HepG2 (cell line): ENCODE data around the gene ATP2B2. TPM values are rescaled to one million over a fixed set of nuclear protein-coding genes. Genes with fewer than 3 reads are reported as not detected.

Source experiments
- ATAC-seq: fragments of 200-7000 bp; cut with Tn5 transposase; 3 replicates; pipeline ENCODE4 v1.9.1; 2020; ENCODE audit warnings: mild to moderate bottlenecking, moderate library complexity
- BruUV-seq: library from RNA; stranded (reverse); fragments of 400-500 nt; replicated peaks from 2 replicates; lab custom pipeline; 2021; lab: Mats Ljungman, UMichigan
- CTCF ChIA-PET: fragments of 300-600 bp; formaldehyde crosslinking; extraction: SDS; loops from one replicate; lab custom pipeline; 2021; ENCODE audit warnings: low total read pairs, inconsistent platforms, low intra/inter-chr PET ratio; lab: Yijun Ruan, JAX
- POLR2A ChIA-PET: fragments of 350-600 bp; sonication (Branson Sonifier 250); formaldehyde crosslinking; loops from one replicate; lab custom pipeline; 2020; ENCODE audit warnings: antibody characterized with exemption, inconsistent platforms; lab: Yijun Ruan, JAX
- DNase-seq: peaks from one replicate; pipeline ENCODE4 v3.0.0-alpha.2; 2015; ENCODE audit warnings: low spot score
- FAIRE-seq: peaks from 3 replicates; lab custom pipeline; 2011; peaks lifted over from hg19 to GRCh38; lab: Jason Lieb, UNC
- H2AFZ ChIP-seq: one replicate; pipeline ENCODE4 v1.6.1; 2011; ENCODE audit warnings: low read length, inconsistent platforms
- H3K27ac ChIP-seq: fragments of 300-600 bp; 3 replicates; pipeline ENCODE4 v1.8.0; 2011; ENCODE audit warnings: mixed run types, mild to moderate bottlenecking, mixed read lengths, low read length, inconsistent platforms; ENCODE audit not compliant: insufficient read depth; ENCODE audit errors: extremely low read length
- H3K27me3 ChIP-seq, 2 experiments: fragments of 200-600 bp in 1 of 2; 2 replicates in 1 of 2; 3 replicates in 1 of 2; pipeline versions ENCODE4 v1.6.0 to v1.8.0; 2011; ENCODE audit warnings: low read length in 2 of 2, mild to moderate bottlenecking in 2 of 2, moderate library complexity in 2 of 2, inconsistent platforms in 1 of 2; ENCODE audit not compliant: insufficient read depth in 2 of 2, control insufficient read depth in 1 of 2
- H3K36me3 ChIP-seq, 2 experiments: fragments of 200-600 bp in 1 of 2; replicated peaks in 1 of 2; 2 replicates in 1 of 2; 3 replicates in 1 of 2; pipeline versions ENCODE4 v1.5.1 to v1.8.0; 2011; ENCODE audit warnings: low read length in 2 of 2, inconsistent platforms in 1 of 2; ENCODE audit not compliant: insufficient read depth in 2 of 2, control insufficient read depth in 1 of 2
- H3K4me1 ChIP-seq: 2 replicates; pipeline ENCODE4 v1.5.1; 2012; ENCODE audit warnings: low read length, inconsistent platforms; ENCODE audit not compliant: insufficient read depth
- H3K4me2 ChIP-seq: 2 replicates; pipeline ENCODE4 v1.6.0; 2011; ENCODE audit warnings: low read depth, low read length, inconsistent platforms
- H3K4me3 ChIP-seq, 3 experiments: fragments of 200-600 bp in 1 of 3; sonication (generic), shearing (Covaris generic) in 1 of 3; replicated peaks in 1 of 3; 2 replicates each; pipeline ENCODE4 v1.5.1; 2011 to 2016; ENCODE audit warnings: low read length in 3 of 3, inconsistent platforms in 2 of 3, low read depth in 2 of 3, mild to moderate bottlenecking in 2 of 3, control low read depth in 1 of 3, mixed read lengths in 1 of 3; ENCODE audit not compliant: insufficient read depth in 1 of 3
- H3K79me2 ChIP-seq: one replicate; pipeline ENCODE4 v1.6.1; 2011; ENCODE audit warnings: low read length, inconsistent platforms; ENCODE audit not compliant: insufficient read depth
- H3K9ac ChIP-seq: 2 replicates; pipeline ENCODE4 v1.6.0; 2011; ENCODE audit warnings: mild to moderate bottlenecking, low read depth, low read length, inconsistent platforms; ENCODE audit not compliant: insufficient read depth
- H3K9me3 ChIP-seq: 2 replicates; pipeline ENCODE4 v1.5.1; 2012; ENCODE audit warnings: mild to moderate bottlenecking, low read length
- H4K20me1 ChIP-seq: 2 replicates; pipeline ENCODE4 v1.6.0; 2011; ENCODE audit warnings: inconsistent platforms, mild to moderate bottlenecking, low read length, moderate library complexity; ENCODE audit not compliant: insufficient read depth
- CBX1 ChIP-seq: IDR thresholded peaks from one replicate; pipeline ENCODE4 v1.6.1; 2016; ENCODE audit warnings: antibody characterized with exemption, low read depth
- DNMT3B ChIP-seq: conservative IDR thresholded peaks from 2 replicates; pipeline ENCODE4 v1.6.1; 2016; ENCODE audit warnings: missing biosample characterization, control low read depth
- DR1 ChIP-seq: sonication (generic); formaldehyde crosslinking; IDR thresholded peaks from 2 replicates; pipeline ENCODE4 v1.8.0; 2021; ENCODE audit warnings: mild to moderate bottlenecking, missing genetic modification reagents, inconsistent platforms
- FIP1L1 ChIP-seq: fragments of 200-400 bp; formaldehyde crosslinking; IDR thresholded peaks from 2 replicates; pipeline ENCODE4 v1.6.1; 2018; ENCODE audit warnings: low read depth, mild to moderate bottlenecking, low read length, moderate library complexity, borderline replicate concordance; ENCODE audit not compliant: insufficient read depth
- GATA4 ChIP-seq: sonication (generic); IDR thresholded peaks from 2 replicates; pipeline ENCODE4 v1.6.1; 2016; ENCODE audit warnings: antibody characterized with exemption, low read depth, borderline replicate concordance
- HHEX ChIP-seq: IDR thresholded peaks from 2 replicates; pipeline ENCODE4 v1.6.1; 2016; ENCODE audit warnings: control low read depth
- HNRNPLL ChIP-seq: fragments of 200-400 bp; formaldehyde crosslinking; IDR thresholded peaks from 2 replicates; pipeline ENCODE4 v1.6.1; 2017; ENCODE audit warnings: mild to moderate bottlenecking, low read depth, low read length; ENCODE audit not compliant: poor library complexity, severe bottlenecking
- MTA1 ChIP-seq: sonication (generic); formaldehyde crosslinking; IDR thresholded peaks from 2 replicates; pipeline ENCODE4 v1.4.0; 2020; ENCODE audit warnings: missing genetic modification reagents, mild to moderate bottlenecking, borderline replicate concordance
- NCOR1 ChIP-seq: fragments of 200-600 bp; sonication (generic); IDR thresholded peaks from 2 replicates; pipeline ENCODE4 v1.7.0; 2017; ENCODE audit warnings: antibody characterized with exemption, low read length, borderline replicate concordance
- RBM22 ChIP-seq: fragments of 200-400 bp; formaldehyde crosslinking; optimal IDR thresholded peaks from 2 replicates; pipeline ENCODE3; 2017; ENCODE audit warnings: mild to moderate bottlenecking, low read length, moderate library complexity
- RBM39 ChIP-seq: fragments of 200-400 bp; formaldehyde crosslinking; IDR thresholded peaks from one replicate; pipeline ENCODE4 v1.6.1; 2018; ENCODE audit warnings: antibody characterized with exemption, mild to moderate bottlenecking, low read depth, low read length; ENCODE audit not compliant: poor library complexity, severe bottlenecking
- TRIM24 ChIP-seq: sonication (generic); formaldehyde crosslinking; IDR thresholded peaks from 2 replicates; pipeline ENCODE4 v1.8.0; 2022; ENCODE audit warnings: mild to moderate bottlenecking, missing genetic modification reagents
- ZFP62 ChIP-seq: sonication (generic); formaldehyde crosslinking; IDR thresholded peaks from 2 replicates; pipeline ENCODE4 v1.4.0; 2020; ENCODE audit warnings: missing genetic modification reagents
- ZNF33B ChIP-seq: sonication (generic); formaldehyde crosslinking; IDR thresholded peaks from 2 replicates; pipeline ENCODE4 v1.5.1; 2020; ENCODE audit warnings: mild to moderate bottlenecking, missing genetic modification reagents
- ZNF382 ChIP-seq: sonication (generic); formaldehyde crosslinking; IDR thresholded peaks from 2 replicates; pipeline ENCODE4 v1.5.0; 2020; ENCODE audit warnings: missing genetic modification reagents, mild to moderate bottlenecking, borderline replicate concordance
- ZNF83 ChIP-seq: sonication (generic); formaldehyde crosslinking; IDR thresholded peaks from 2 replicates; pipeline ENCODE4 v1.4.0; 2020; ENCODE audit warnings: missing genetic modification reagents, mild to moderate bottlenecking, borderline replicate concordance
- WGBS: methylation state at CpG from one replicate; pipeline ENCODE4 v1.1.6; 2017; ENCODE audit warnings: low lambda C conversion rate; 5-methylcytosine and 5-hydroxymethylcytosine counted together
- in situ Hi-C: cut with HindIII; loops from 2 replicates; pipeline ENCODE4 v1.10.0; 2017; ENCODE audit warnings: low pct_unique_long_range_greater_than_20kb; ENCODE audit not compliant: extremely low pct_ligation_motif_present
- intact Hi-C: fragments of 100-400 bp; cut with micrococcal nuclease; formaldehyde crosslinking; loops from one replicate; pipeline ENCODE4 v1.10.0; 2022; ENCODE audit not compliant: unreplicated experiment
- polyA plus RNA-seq, 8 experiments: library from polyadenylated mRNA; depleted of rRNA in 3 of 8; stranded (reverse) in 7 of 8; unstranded in 1 of 8; fragments of >200 nt; fragmentation: Illumina TruSeq in 4 of 8; extraction: Trizol in 4 of 8; gene quantifications; 2 replicates each; pipeline versions ENCODE4 v1.2.1 to v1.2.3, GENCODE V29; 2011 to 2016; ENCODE audit warnings: low read depth in 4 of 8, missing spikeins in 1 of 8, mixed read lengths in 1 of 8; ENCODE audit not compliant: insufficient read depth in 1 of 8
- total RNA-seq, 5 experiments: library from RNA; depleted of rRNA; stranded (reverse); fragments of >200 nt; fragmentation: Illumina TruSeq; extraction: Trizol; gene quantifications; 2 replicates each; pipeline ENCODE4 v1.2.3, GENCODE V29; 2016; ENCODE audit warnings: low read depth in 1 of 5
- TF ChIP-seq, protein P1 (sequence below): sonication (generic); formaldehyde crosslinking; IDR thresholded peaks from 2 replicates; pipeline ENCODE4 v1.5.0; 2020; ENCODE audit warnings: mild to moderate bottlenecking, missing genetic modification reagents, moderate library complexity
- TF ChIP-seq, protein P2 (sequence below): sonication (generic); formaldehyde crosslinking; conservative IDR thresholded peaks from 2 replicates; pipeline ENCODE4 v1.4.0; 2020; ENCODE audit warnings: missing genetic modification reagents
- TF ChIP-seq, protein P3 (sequence below), 2 experiments: sonication (generic) in 1 of 2; formaldehyde crosslinking in 1 of 2; IDR thresholded peaks; 2 replicates each; pipeline versions ENCODE4 v1.4.0 to v1.6.1; 2016 to 2020; ENCODE audit warnings: borderline replicate concordance in 1 of 2, low read depth in 1 of 2, mild to moderate bottlenecking in 1 of 2, missing genetic modification reagents in 1 of 2

The ATP2B2 gene
- total and polyA plus RNA-seq, 2 of the 13 experiments (the other 11 are each of a cell fraction or from before 2014, with no cell fraction given) = 1.5 to 2.3 TPM

DNA sequence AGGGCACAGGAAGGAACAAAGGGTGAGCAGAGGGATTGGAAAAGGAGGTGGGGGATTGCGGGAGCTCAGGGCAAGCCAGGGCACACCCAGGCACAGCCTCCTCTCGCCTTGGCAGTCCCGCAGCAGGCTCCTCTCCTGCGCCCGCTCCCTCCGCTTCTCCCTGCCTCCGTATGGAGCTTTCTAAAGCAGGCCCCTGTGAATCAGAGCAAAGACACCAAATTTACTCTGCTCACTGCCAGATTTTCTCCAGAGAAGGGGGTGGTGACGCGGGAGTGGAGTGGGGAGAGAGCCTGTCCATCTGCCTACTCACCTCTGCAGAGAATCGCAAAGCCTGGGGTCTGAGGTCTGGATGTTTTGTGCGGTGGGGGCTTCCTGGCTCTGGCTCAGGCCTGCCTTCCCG is 20.0 kb downstream of the ATP2B2 start:
- BruUV-seq = no TSS peak
- H3K4me2 ChIP-seq = no peak overlapping the region
- WGBS = 85% methylated on average over 9 of the region's 12 CpGs
- H3K4me1 ChIP-seq = peaks cover 36% of the 10 kb centered on the region
- H4K20me1 ChIP-seq = no peaks in the 10 kb centered on the region
- ATAC-seq = no peak
- TF ChIP-seq HNRNPLL = no peak
- no peak for TF ChIP-seq NCOR1
- no peak for TF ChIP-seq FIP1L1
- TF ChIP-seq HHEX (CRISPR knock-in tag) = no peak
- TF ChIP-seq, protein P1, sequence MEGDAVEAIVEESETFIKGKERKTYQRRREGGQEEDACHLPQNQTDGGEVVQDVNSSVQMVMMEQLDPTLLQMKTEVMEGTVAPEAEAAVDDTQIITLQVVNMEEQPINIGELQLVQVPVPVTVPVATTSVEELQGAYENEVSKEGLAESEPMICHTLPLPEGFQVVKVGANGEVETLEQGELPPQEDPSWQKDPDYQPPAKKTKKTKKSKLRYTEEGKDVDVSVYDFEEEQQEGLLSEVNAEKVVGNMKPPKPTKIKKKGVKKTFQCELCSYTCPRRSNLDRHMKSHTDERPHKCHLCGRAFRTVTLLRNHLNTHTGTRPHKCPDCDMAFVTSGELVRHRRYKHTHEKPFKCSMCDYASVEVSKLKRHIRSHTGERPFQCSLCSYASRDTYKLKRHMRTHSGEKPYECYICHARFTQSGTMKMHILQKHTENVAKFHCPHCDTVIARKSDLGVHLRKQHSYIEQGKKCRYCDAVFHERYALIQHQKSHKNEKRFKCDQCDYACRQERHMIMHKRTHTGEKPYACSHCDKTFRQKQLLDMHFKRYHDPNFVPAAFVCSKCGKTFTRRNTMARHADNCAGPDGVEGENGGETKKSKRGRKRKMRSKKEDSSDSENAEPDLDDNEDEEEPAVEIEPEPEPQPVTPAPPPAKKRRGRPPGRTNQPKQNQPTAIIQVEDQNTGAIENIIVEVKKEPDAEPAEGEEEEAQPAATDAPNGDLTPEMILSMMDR = no peak
- no peak for TF ChIP-seq ZFP62 (CRISPR knock-in tag)
- no peak for TF ChIP-seq RBM22
- no peak for TF ChIP-seq ZNF382 (CRISPR knock-in tag)
- TF ChIP-seq, protein P2, sequence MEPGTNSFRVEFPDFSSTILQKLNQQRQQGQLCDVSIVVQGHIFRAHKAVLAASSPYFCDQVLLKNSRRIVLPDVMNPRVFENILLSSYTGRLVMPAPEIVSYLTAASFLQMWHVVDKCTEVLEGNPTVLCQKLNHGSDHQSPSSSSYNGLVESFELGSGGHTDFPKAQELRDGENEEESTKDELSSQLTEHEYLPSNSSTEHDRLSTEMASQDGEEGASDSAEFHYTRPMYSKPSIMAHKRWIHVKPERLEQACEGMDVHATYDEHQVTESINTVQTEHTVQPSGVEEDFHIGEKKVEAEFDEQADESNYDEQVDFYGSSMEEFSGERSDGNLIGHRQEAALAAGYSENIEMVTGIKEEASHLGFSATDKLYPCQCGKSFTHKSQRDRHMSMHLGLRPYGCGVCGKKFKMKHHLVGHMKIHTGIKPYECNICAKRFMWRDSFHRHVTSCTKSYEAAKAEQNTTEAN (CRISPR knock-in tag) = no peak
- TF ChIP-seq TRIM24 = no peak
- TF ChIP-seq GATA4 = no peak
- TF ChIP-seq DNMT3B (CRISPR knock-in tag) = no peak
- no peak for TF ChIP-seq DR1 (CRISPR knock-in tag)
- TF ChIP-seq, protein P3, sequence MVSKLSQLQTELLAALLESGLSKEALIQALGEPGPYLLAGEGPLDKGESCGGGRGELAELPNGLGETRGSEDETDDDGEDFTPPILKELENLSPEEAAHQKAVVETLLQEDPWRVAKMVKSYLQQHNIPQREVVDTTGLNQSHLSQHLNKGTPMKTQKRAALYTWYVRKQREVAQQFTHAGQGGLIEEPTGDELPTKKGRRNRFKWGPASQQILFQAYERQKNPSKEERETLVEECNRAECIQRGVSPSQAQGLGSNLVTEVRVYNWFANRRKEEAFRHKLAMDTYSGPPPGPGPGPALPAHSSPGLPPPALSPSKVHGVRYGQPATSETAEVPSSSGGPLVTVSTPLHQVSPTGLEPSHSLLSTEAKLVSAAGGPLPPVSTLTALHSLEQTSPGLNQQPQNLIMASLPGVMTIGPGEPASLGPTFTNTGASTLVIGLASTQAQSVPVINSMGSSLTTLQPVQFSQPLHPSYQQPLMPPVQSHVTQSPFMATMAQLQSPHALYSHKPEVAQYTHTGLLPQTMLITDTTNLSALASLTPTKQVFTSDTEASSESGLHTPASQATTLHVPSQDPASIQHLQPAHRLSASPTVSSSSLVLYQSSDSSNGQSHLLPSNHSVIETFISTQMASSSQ (IDR thresholded peaks at IDR 0.05; ENCODE audit: low read depth) = no peak
- TF ChIP-seq, protein P3 (CRISPR knock-in tag; IDR thresholded peaks at IDR 0.05; ENCODE audit: borderline replicate concordance) = no peak
- TF ChIP-seq MTA1 (CRISPR knock-in tag) = no peak
- TF ChIP-seq ZNF33B (CRISPR knock-in tag) = no peak
- TF ChIP-seq ZNF83 (CRISPR knock-in tag) = no peak
- TF ChIP-seq CBX1 = no peak
- TF ChIP-seq RBM39 = no peak
- no peak overlapping the region for H2AFZ ChIP-seq
- no peak for FAIRE-seq
- CTCF ChIA-PET = no interaction called here
- H3K4me3 ChIP-seq = no peak overlapping the region
- in situ Hi-C loops = no loop called here
- no peaks in the 10 kb centered on the region for H3K36me3 ChIP-seq
- H3K27me3 ChIP-seq = no peaks in the 10 kb centered on the region; a peak in 1 of 5 replicates
- no peak for DNase-seq
- POLR2A ChIA-PET = no interaction called here
- H3K27ac ChIP-seq = no peak overlapping the region
- H3K9me3 ChIP-seq = no peaks in the 10 kb centered on the region
- no peaks in the 10 kb centered on the region for H3K79me2 ChIP-seq
- no peak overlapping the region for H3K9ac ChIP-seq
- intact Hi-C loops = no loop called here
